PC-3 (cell line): Measurements from ENCODE around the gene TEKT3. TPM values are rescaled to one million over a fixed set of nuclear protein-coding genes. Genes with fewer than 3 reads are reported as not detected.

Experiments used
- ATAC-seq: fragments of 200-7000 bp; cut with Tn5 transposase; 2 replicates; pipeline ENCODE4 v1.9.1; 2020; ENCODE audit warnings: mild to moderate bottlenecking, moderate library complexity
- BruUV-seq: library from RNA; stranded (reverse); fragments of 400-500 nt; replicated peaks from 2 replicates; lab custom pipeline; 2021; lab: Mats Ljungman, UMichigan
- CTCF ChIA-PET: fragments of 300-600 bp; sonication (Branson Sonifier 250); formaldehyde crosslinking; loops from one replicate; lab custom pipeline; 2022; ENCODE audit warnings: antibody characterized with exemption; lab: Charles Lee
- POLR2A ChIA-PET: fragments of 300-600 bp; sonication (Branson Sonifier 250); formaldehyde crosslinking; loops from one replicate; lab custom pipeline; 2022; ENCODE audit warnings: antibody characterized with exemption; ENCODE audit not compliant: unreplicated experiment; lab: Charles Lee
- DNase-seq: peaks from one replicate; pipeline ENCODE4 v3.0.0-alpha.2; 2015
- H2AFZ ChIP-seq: fragments of 300-600 bp; sonication (generic); 2 replicates; pipeline ENCODE4 v1.6.0; 2016; ENCODE audit warnings: antibody characterized with exemption, low read length
- H3F3A ChIP-seq: fragments of 300-600 bp; sonication (generic); one replicate; pipeline ENCODE4 v1.6.0; 2017; ENCODE audit warnings: antibody characterized with exemption, low read length, control low read depth, mild to moderate bottlenecking; ENCODE audit not compliant: unreplicated experiment
- H3K27ac ChIP-seq: fragments of 300-600 bp; sonication (generic); 2 replicates; pipeline ENCODE4 v1.5.1; 2016; ENCODE audit warnings: mild to moderate bottlenecking, low read length
- H3K27me3 ChIP-seq: fragments of 300-600 bp; sonication (generic); 2 replicates; pipeline ENCODE4 v1.6.1; 2016; ENCODE audit warnings: low read length, mixed read lengths
- H3K36me3 ChIP-seq: fragments of 300-600 bp; sonication (generic); 2 replicates; pipeline ENCODE4 v1.6.1; 2016; ENCODE audit warnings: low read depth, mixed run types, low read length, mixed read lengths
- H3K4me1 ChIP-seq: fragments of 300-600 bp; sonication (generic); 2 replicates; pipeline ENCODE4 v1.5.1; 2016; ENCODE audit warnings: low read length; ENCODE audit not compliant: insufficient read depth
- H3K4me2 ChIP-seq: fragments of 300-600 bp; sonication (generic); 2 replicates; pipeline ENCODE4 v1.6.0; 2016; ENCODE audit warnings: low read length
- H3K4me3 ChIP-seq: fragments of 300-600 bp; sonication (generic); 2 replicates; pipeline ENCODE4 v1.5.1; 2016; ENCODE audit warnings: mild to moderate bottlenecking, low read length, mixed read lengths
- H3K79me2 ChIP-seq: fragments of 300-600 bp; sonication (generic); 2 replicates; pipeline ENCODE4 v1.6.1; 2017; ENCODE audit warnings: low read length, mixed read lengths
- H3K9ac ChIP-seq: fragments of 300-600 bp; sonication (generic); 2 replicates; pipeline ENCODE4 v1.6.0; 2016; ENCODE audit warnings: mild to moderate bottlenecking, low read length
- H3K9me2 ChIP-seq: fragments of 300-600 bp; sonication (generic); replicated peaks from 2 replicates; pipeline ENCODE4 v1.6.1; 2016; ENCODE audit warnings: mixed run types, low read length, mixed read lengths
- H3K9me3 ChIP-seq: fragments of 300-600 bp; sonication (generic); 2 replicates; pipeline ENCODE4 v1.6.1; 2016; ENCODE audit warnings: low read length, mixed read lengths
- H4K20me1 ChIP-seq: fragments of 300-600 bp; sonication (generic); 2 replicates; pipeline ENCODE4 v1.6.1; 2016; ENCODE audit warnings: low read length, mixed read lengths
- EZH2 ChIP-seq: fragments of 300-600 bp; sonication (generic); IDR thresholded peaks from one replicate; pipeline ENCODE4 v1.6.1; 2017; ENCODE audit warnings: antibody characterized with exemption, mild to moderate bottlenecking, low read length; ENCODE audit not compliant: unreplicated experiment
- EZH2phosphoT487 ChIP-seq: fragments of 300-600 bp; sonication (generic); IDR thresholded peaks from 2 replicates; pipeline ENCODE4 v1.6.1; 2018; ENCODE audit warnings: mild to moderate bottlenecking, antibody characterized with exemption, low read length, borderline replicate concordance
- intact Hi-C: fragments of 100-400 bp; cut with micrococcal nuclease; formaldehyde crosslinking; loops from 2 replicates; pipeline ENCODE4 v1.9.0; 2023
- total RNA-seq: library from RNA; depleted of rRNA; stranded (reverse); fragments of >200 nt; gene quantifications from 2 replicates; pipeline ENCODE4 v1.2.3, GENCODE V29; 2014
- TF ChIP-seq, protein P1 (sequence below): fragments of 300-600 bp; sonication (generic); conservative IDR thresholded peaks from 2 replicates; pipeline ENCODE4 v1.5.1; 2017; ENCODE audit warnings: antibody characterized with exemption, low read depth, mild to moderate bottlenecking, low read length

TEKT3 gene
- total RNA-seq, 1 experiment from 2014 or later: not detected

DNA sequence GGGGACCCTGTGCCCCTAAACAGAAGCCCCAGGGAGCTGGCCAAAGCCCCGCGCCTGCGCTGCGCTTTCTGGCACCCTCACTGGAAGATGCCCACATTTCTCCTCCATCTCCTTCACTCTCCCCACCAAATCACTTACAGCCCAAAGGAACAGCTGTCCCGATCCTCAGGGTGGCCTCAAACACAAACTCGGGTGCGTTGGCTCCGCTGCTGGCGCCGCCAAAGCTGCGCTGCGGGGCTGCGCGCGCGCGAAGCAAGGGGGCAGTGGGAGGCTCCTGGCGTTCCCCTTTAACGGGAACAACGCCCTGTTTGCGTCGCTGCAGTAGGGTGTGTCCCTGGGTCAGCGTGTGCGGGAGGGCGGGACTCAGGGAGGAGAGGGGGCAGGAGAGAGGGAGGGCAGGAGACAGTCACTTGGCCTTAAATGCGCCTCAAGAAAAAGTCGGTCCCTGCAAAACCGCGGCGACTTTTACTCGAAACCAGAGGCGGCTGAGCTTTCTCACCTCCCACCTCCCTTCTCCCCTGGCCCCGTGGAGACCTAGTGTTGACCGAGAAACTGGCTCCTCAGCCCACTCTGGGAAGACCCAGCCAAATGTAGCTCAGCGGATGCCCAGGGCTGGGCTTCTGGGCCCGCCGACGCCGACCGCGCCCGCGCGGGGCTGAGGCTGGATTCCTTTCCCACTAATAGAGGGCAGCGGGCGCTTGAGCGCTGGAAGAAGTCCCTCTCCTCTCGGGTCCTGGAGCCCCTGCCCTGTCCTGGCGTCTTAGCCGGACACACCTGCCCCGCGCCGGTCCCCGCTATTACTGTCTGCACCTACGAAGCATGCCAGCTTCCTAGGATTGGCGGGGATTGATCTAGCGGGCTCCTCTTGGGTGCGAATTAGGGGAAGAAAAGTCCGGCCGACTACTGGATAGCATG, 78.8 kb downstream of the TEKT3 start:
- ChIA-PET POLR2A (interaction anchor here (0.6 to 1.0 kb wide), 4 partner anchors 71 to 241 kb away, joined by 3 to 5 read pairs (median 4); no protein-coding TSS in a partner anchor), CTCF (interaction anchor here (0.6 to 1.0 kb wide), 5 partner anchors 11 to 240 kb away, joined by 3 to 5 read pairs (median 3); no protein-coding TSS in a partner anchor)
- DNase-seq (peak; percentile 95), ATAC-seq (peak; percentile 56)
- BruUV-seq: TSS peak; percentile 76
- Histone ChIP-seq H4K20me1 (peaks cover 8% of the 10 kb centered on the region; the same call in 1 of the 2 replicates), H3K27me3 (no peaks in the 10 kb centered on the region), H3K9ac (peak overlapping the region; percentile 98), H3K4me1 (peaks cover 64% of the 10 kb centered on the region), H3K9me2 (no peaks in the 10 kb centered on the region), H3K36me3 (peaks cover 8% of the 10 kb centered on the region), H3K4me3 (peak overlapping the region; percentile 90), H3K27ac (peak overlapping the region; percentile 95), H2AFZ (peak overlapping the region; percentile 54), H3K9me3 (no peaks in the 10 kb centered on the region), H3K79me2 (peaks cover 37% of the 10 kb centered on the region), H3F3A (peaks cover 9% of the 10 kb centered on the region), H3K4me2 (peak overlapping the region; percentile 97)
- TF ChIP-seq, protein P1, sequence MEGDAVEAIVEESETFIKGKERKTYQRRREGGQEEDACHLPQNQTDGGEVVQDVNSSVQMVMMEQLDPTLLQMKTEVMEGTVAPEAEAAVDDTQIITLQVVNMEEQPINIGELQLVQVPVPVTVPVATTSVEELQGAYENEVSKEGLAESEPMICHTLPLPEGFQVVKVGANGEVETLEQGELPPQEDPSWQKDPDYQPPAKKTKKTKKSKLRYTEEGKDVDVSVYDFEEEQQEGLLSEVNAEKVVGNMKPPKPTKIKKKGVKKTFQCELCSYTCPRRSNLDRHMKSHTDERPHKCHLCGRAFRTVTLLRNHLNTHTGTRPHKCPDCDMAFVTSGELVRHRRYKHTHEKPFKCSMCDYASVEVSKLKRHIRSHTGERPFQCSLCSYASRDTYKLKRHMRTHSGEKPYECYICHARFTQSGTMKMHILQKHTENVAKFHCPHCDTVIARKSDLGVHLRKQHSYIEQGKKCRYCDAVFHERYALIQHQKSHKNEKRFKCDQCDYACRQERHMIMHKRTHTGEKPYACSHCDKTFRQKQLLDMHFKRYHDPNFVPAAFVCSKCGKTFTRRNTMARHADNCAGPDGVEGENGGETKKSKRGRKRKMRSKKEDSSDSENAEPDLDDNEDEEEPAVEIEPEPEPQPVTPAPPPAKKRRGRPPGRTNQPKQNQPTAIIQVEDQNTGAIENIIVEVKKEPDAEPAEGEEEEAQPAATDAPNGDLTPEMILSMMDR: peak; percentile 38
- no peak for TF ChIP-seq EZH2
- intact Hi-C loops: no loop called here

DNA sequence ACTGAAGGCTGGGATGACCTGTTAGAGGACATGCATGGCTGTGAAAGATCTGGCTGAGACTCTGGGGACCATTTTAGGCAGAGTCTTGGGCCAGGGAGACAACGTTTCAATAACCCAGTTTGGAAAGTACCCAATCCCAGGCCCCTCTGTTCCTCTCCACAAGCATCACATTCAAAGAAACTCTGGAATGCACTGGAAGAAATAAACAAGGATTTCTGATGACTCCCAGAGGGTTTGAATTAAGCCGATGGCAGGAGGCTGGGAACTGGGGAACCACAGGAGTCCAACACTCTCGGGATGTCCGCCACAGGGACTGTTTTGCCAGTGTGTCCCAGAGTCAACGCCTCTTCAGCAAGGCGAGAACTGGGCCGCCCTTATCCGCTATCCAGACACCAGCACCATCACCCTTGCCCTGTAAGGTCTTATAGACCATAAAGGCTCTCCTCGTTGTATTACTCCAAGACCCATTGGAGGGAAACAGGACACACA, 79.6 kb downstream of the TEKT3 start:
- peak; percentile 5; the same call in 1 of the 2 replicates for ATAC-seq
- H3K27me3 ChIP-seq: no peaks in the 10 kb centered on the region
- peak; percentile 47 for DNase-seq
- no peak for TF ChIP-seq EZH2
- TF ChIP-seq EZH2phosphoT487: no peak
- TF ChIP-seq, protein P1: no peak
- H3F3A ChIP-seq: peaks cover 9% of the 10 kb centered on the region
- H3K9me2 ChIP-seq: no peaks in the 10 kb centered on the region
- ChIA-PET POLR2A (no interaction called here), CTCF (no interaction called here)
- H3K9me3 ChIP-seq: no peaks in the 10 kb centered on the region
- TSS peak; percentile 41 for BruUV-seq
- peak overlapping the region; percentile 54 for H2AFZ ChIP-seq
- intact Hi-C loops: loop anchor here (1.0 to 2.0 kb wide), 2 partner anchors 87 to 115 kb away; no protein-coding TSS in a partner anchor
- H3K4me2 ChIP-seq: peak overlapping the region; percentile 97
- H3K4me1 ChIP-seq: peaks cover 71% of the 10 kb centered on the region
- H3K27ac ChIP-seq: peak overlapping the region; percentile 95
- H3K36me3 ChIP-seq: peaks cover 12% of the 10 kb centered on the region
- H4K20me1 ChIP-seq: peaks cover 8% of the 10 kb centered on the region; the same call in 1 of the 2 replicates
- H3K4me3 ChIP-seq: peak overlapping the region; percentile 90
- peaks cover 41% of the 10 kb centered on the region for H3K79me2 ChIP-seq
- H3K9ac ChIP-seq: peak overlapping the region; percentile 98
